Esophagus muscularis mucosa (tissue), 4 donors: ENCODE data around the gene INPP5A.
"Not testable (repeated sequence)": the region's sequence is repeated elsewhere in the genome, so short reads cannot be mapped to it uniquely, and the experiment has no call there.

Source experiments
- CTCF ChIP-seq, 3 experiments: fragments of 200-600 bp in 2 of 3; fragments of 450-650 bp in 1 of 3; sonication (generic) in 2 of 3; IDR thresholded peaks; one replicate each; pipeline ENCODE4 v1.5.1; 2017 to 2019; ENCODE audit warnings: antibody characterized with exemption in 3 of 3, mild to moderate bottlenecking in 2 of 3, moderate library complexity in 1 of 3
- EP300 ChIP-seq: sonication (generic); formaldehyde crosslinking; IDR thresholded peaks from one replicate; pipeline ENCODE4 v1.6.1; 2017; ENCODE audit warnings: antibody characterized with exemption
- POLR2A ChIP-seq: fragments of 450-650 bp; IDR thresholded peaks from one replicate; pipeline ENCODE4 v1.6.1; 2017; ENCODE audit warnings: antibody characterized with exemption, moderate library complexity, mild to moderate bottlenecking, low read depth
- POLR2AphosphoS5 ChIP-seq, 2 donors: sonication (generic); formaldehyde crosslinking; IDR thresholded peaks; one replicate each; pipeline ENCODE4 v1.6.1; 2017; ENCODE audit warnings: antibody characterized with exemption in 2 of 2

DNA sequence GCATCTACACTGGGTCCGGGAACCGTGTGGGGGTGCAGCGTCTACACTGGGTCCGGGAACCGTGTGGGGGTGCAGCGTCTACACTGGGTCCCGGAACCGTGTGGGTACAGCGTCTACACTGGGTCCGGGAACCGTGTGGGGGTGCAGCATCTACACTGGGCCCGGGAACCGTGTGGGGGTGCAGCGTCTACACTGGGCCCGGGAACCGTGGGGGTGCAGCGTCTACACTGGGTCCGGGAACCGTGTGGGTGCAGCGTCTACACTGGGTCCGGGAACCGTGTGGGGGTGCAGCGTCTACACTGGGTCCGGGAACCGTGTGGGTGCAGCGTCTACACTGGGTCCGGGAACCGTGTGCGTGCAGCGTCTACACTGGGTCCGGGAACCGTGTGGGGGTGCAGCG, 254.5 kb downstream of the INPP5A start:
- not testable (repeated sequence) for TF ChIP-seq CTCF (IDR thresholded peaks at IDR 0.05); POLR2AphosphoS5 (IDR thresholded peaks at IDR 0.05); POLR2A; EP300
